Stimulated activated CD8-positive, alpha-beta memory T cell treated with anti-CD3 and anti-CD28 coated beads, Interleukin-12 subunit alpha, Interleukin-12 subunit beta, amount 100 ng/mL, for 1 hour (primary cell): ENCODE results near the gene IRS2.

Experiments used
- DNase-seq: peaks from one replicate; pipeline ENCODE4 v3.0.0-alpha.2; 2020; ENCODE audit warnings: low read depth

The IRS2 gene

GRCh38 chr13:109758937-109759480, 27.4 kb downstream of the IRS2 start:
- DNase-seq: no peak

DNA sequence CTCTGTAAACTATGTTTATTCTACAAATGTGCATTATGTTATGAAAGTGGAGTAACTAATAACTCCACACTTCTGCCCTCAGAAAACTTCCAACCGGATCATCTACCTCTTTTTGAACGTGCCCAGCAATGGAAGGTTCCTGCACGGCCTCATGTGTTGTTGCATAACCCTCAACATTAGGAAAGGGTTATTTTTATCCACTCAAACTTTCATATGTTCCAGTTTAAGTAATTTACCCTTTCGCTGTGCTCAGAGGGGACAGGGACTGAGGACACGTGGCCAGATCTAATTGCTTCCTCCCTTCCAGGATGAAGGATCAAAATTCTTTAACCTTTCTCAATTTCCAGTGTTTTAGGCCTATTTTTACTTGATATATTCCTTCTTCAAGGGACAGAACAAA, 29.6 kb downstream of the IRS2 start:
- DNase-seq: no peak

DNA sequence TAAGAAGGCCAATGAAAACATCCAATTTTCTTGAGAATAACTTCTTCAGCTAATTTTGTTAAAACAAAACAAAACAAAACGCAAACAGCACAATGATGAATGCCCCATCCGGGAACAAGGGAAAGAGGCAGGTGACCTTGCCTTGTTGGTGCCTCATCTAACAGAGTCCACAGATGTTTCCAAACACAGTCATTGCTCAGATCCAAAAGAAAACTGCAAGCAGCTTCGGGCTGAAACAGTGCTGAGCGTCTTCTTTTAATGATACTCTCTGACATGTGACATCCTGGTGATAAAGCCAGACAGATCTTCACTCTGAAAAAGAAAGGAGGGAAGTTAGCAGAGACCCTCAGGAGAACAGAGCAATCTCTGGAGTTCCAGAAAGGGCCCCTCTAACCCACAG, 30.4 kb downstream of the IRS2 start:
- no peak for DNase-seq

- no peak for DNase-seq
These were observed 30.8 kb downstream of the IRS2 start for GRCh38 chr13:109755551-109755950.

DNA sequence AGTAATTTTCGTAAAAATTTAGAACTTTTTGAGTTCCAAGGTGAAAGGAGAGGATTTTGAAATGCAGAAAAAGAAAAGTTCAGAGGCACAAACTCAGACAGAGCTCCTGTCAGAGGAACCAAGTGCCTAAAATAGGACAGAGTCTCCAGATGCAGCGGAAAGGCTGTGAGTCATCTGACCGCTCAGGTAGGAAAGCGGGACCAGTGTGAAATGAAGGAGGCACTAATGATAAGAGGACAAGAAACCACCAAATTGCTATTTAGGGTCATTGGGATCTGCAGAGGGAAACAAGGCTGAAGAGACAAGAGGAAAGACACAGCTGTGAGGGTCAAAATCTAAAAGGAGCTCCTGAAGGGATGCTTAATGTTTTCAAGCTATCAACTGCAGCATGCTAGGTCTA, 34.9 kb downstream of the IRS2 start:
- no peak for DNase-seq

GRCh38 chr13:109750221-109750775, 36.1 kb downstream of the IRS2 start:
- DNase-seq: no peak

- no peak for DNase-seq
These were observed 37.0 kb downstream of the IRS2 start for GRCh38 chr13:109749365-109749764.

GRCh38 chr13:109748677-109749076, 37.7 kb downstream of the IRS2 start:
- DNase-seq: no peak

- no peak for DNase-seq
These were observed 38.9 kb downstream of the IRS2 start for GRCh38 chr13:109747524-109747923.

DNA sequence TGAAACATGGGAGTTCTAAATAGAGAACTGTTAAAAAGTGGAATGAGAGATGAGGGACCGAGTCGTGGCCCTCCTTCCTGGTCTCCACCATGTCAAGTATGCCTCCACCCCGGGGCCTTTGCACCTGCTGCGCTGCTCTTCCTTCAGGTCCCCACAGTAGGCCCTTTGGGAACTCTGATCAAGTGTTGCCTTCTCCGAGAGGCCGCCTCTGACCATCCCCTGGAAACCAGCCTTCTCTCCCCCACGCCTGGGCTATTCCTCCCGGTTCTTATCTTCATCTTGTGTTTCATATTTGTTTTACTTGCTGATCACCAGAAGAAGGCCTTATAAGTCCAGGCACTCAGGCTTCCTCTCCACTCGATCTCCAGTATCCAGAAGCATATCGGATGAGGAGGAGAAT, 40.0 kb downstream of the IRS2 start:
- no peak for DNase-seq

DNA sequence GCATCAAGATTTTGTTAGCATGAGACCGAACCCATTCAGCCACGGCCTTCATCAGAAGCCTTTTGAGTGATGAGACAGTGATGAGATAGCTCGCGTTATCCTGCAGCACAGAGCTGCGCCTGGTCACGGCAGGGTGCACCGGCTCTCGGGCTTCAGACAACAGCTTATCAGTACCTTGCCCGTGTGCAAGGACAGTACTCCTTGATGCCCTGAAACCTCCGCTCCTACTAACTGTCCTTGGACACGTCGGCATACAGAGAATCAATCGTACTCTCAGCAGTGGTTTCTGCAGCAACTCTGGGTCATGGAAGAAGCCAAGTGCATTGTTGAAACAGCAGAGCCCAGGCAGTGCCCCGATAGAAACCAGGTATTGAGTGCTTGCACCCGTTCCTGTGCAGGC, 40.7 kb downstream of the IRS2 start:
- DNase-seq: no peak

GRCh38 chr13:109745060-109745459, 41.3 kb downstream of the IRS2 start:
- DNase-seq: no peak

DNA sequence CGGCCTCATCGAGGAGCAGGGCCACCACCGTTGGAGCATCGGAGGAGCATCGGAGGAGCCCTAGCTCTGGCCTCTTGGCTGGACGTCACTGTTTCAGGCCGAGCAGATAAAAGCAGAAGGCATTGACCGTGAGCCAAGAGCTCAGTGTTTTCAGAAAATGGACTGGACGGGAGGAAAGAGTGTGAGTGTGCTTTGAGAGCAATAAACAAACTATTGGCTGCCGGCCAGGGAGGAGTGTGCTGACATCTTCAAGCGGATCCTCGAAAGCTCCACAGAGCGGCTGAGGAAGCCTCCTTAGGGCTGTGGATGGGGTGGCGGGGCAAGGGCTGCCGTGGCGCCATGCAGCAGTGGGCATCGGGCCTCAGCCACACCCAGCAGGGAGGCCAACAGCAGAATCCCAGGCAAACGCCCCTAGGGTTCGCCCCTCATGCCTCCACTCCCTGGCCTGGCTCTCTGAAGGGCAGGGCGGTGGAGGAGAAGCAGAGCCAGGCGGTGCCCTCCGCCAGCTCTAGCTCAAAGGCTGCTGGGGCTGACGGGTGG, 41.8 kb downstream of the IRS2 start:
- no peak for DNase-seq

- DNase-seq: no peak
These were observed 42.5 kb downstream of the IRS2 start for GRCh38 chr13:109743706-109744453.

DNA sequence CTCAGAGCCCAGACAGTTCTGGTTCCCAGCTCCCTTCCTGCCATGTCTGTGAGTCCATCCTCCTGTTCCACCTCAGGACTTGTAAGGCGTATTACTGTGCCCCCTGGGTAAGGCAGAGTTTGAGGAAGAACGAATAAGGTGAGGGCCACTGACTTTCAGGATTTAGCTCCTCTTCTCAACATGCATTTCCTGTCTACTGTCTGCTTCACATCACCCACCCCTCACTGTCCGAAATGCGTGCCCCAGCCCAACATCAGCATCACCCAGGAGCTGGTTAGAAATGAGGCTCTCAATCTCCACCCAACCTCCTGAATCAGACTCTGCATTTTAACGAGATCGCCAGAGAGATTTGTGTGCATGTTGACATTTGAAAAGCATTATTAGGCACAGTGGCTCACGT, 44.4 kb downstream of the IRS2 start:
- no peak for DNase-seq

- DNase-seq: no peak
These were observed 45.7 kb downstream of the IRS2 start for GRCh38 chr13:109740721-109741120.

DNA sequence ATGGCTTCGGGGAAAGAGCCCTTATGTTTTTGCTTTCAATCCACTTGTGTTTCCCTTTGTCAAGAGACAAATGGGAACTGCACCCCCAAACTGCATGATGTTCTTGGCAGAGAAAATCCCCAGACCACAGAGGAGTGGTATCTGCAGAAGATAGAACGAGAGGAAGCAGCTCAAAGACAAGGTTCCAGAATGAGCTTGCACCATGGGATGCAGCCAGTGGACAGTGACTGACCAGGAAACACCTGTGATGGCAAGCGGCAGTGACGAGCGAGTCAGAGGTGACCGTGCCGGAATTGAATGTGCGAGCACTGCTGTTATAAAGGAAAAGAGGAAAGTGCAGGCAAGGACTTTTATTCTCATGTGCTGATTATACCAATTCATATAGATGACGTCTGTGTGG, 46.3 kb downstream of the IRS2 start:
- DNase-seq: no peak

DNA sequence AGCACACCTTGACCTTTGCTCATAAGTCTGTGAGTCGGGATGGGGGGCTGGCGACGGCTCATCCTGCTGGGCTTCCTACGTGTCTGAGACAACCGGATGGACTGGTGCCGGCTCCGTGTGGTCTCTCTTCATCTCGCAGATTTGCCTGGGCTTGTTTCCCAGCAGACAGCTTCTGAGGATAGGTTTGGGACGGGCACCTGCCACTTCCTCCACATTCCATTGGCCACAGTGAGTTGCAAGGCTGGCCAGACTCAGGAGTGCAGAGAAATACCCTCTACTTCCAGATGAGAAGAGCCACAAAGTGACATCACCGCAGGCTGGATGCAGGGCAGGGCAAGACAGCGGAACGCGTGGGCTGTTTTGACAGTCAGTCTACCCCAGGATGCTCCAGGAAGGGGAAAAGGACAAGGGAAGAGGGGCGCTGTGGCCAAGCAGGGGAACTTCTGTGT, 48.1 kb downstream of the IRS2 start:
- no peak for DNase-seq

DNA sequence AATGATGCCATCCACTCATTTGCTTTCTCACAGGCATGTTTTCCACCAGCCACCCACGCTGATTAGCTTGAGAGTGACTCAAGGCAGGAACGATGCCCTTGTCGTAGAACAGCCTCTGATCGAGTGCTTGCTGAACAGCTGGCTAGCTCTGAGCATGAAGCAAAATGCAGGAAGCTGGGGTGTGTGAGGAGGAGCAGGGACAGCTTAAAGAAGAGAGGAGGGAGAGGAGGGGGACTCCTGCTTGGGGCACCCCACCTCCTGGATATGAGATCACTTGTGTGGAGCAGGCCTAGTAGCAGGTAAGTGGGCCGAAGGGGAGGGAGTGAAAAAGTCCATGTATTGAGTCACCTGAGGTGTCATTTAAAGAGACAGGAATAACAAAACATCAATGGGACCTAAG, 48.8 kb downstream of the IRS2 start:
- DNase-seq: no peak

DNA sequence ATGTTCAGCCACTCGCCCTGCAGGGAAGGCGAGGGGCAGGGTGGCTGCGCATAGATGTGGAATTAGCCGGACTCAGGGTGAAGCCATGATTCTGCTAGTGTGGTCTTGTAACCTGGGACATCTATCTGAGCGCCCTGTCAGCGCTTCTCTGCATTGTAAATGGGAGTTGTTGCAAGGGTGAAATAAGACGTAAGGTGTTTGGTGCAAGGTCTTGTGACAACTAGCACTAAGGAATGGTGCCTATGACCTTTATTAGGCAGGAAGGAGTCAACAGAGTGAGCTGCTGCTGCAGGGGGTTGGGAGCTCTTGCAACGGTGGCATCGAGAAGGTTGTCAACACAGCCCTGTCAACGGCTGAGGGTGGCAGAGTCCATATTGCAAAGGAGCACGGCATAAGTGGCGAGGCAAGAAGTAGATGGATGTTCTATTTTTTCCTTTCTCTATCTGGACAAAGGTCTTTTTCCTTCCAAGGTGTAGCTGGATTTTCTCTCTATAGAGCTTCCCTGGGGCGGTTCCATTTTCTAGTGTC, 49.3 kb downstream of the IRS2 start:
- no peak for DNase-seq

- DNase-seq: no peak
These were observed 50.9 kb downstream of the IRS2 start for GRCh38 chr13:109735436-109735966.

- DNase-seq: no peak
These were observed 52.2 kb downstream of the IRS2 start for GRCh38 chr13:109734002-109734785.
